Keratinocyte (primary cell): ENCODE results near the gene LACC1. TPM values are rescaled to one million over a fixed set of nuclear protein-coding genes. Genes with fewer than 3 reads are reported as not detected.

Experiments used
- DNase-seq: peaks from one replicate; pipeline ENCODE4 v3.0.0-alpha.2; 2011; ENCODE audit warnings: low read depth, missing footprints, low spot score
- FAIRE-seq: peaks from 2 replicates; lab custom pipeline; 2011; peaks lifted over from hg19 to GRCh38; lab: Jason Lieb, UNC
- H2AFZ ChIP-seq: 2 replicates; pipeline ENCODE4 v1.6.0; 2012; ENCODE audit warnings: low read length, control low read depth, inconsistent platforms; ENCODE audit not compliant: control insufficient read depth
- H3K27ac ChIP-seq: 2 replicates; pipeline ENCODE4 v1.5.1; 2011; ENCODE audit warnings: low read length; ENCODE audit not compliant: control insufficient read depth, insufficient read depth
- H3K27me3 ChIP-seq: 3 replicates; pipeline ENCODE4 v1.6.0; 2011; ENCODE audit warnings: low read length; ENCODE audit not compliant: control insufficient read depth, insufficient read depth; ENCODE audit errors: extremely low read depth
- H3K36me3 ChIP-seq, 2 experiments: 2 replicates in 1 of 2; 3 replicates in 1 of 2; pipeline ENCODE4 v1.5.1; 2011; ENCODE audit warnings: low read length in 2 of 2, mild to moderate bottlenecking in 1 of 2; ENCODE audit not compliant: control insufficient read depth in 2 of 2, insufficient read depth in 2 of 2; ENCODE audit errors: extremely low read depth in 1 of 2
- H3K4me1 ChIP-seq: 3 replicates; pipeline ENCODE4 v1.5.1; 2011; ENCODE audit warnings: low read length; ENCODE audit not compliant: control insufficient read depth, insufficient read depth; ENCODE audit errors: extremely low read depth
- H3K4me2 ChIP-seq: 3 replicates; pipeline ENCODE4 v1.6.0; 2011; ENCODE audit warnings: low read depth, low read length; ENCODE audit not compliant: control insufficient read depth, insufficient read depth; ENCODE audit errors: extremely low read depth
- H3K4me3 ChIP-seq, 3 experiments: fragments of 200-600 bp in 1 of 3; sonication (generic) in 1 of 3; 2 replicates in 2 of 3; 3 replicates in 1 of 3; pipeline ENCODE4 v1.5.1; 2011 to 2016; ENCODE audit warnings: low read length in 3 of 3, mild to moderate bottlenecking in 3 of 3, control low read depth in 2 of 3, inconsistent platforms in 1 of 3, low read depth in 1 of 3, mixed read lengths in 1 of 3, mixed run types in 1 of 3, moderate library complexity in 1 of 3; ENCODE audit not compliant: control insufficient read depth in 2 of 3, insufficient read depth in 2 of 3; ENCODE audit errors: extremely low read depth in 1 of 3
- H3K79me2 ChIP-seq: 2 replicates; pipeline ENCODE4 v1.6.0; 2012; ENCODE audit warnings: low read length; ENCODE audit not compliant: control insufficient read depth, insufficient read depth
- H3K9ac ChIP-seq: 3 replicates; pipeline ENCODE4 v1.6.0; 2011; ENCODE audit warnings: low read length; ENCODE audit not compliant: control insufficient read depth, insufficient read depth; ENCODE audit errors: extremely low read depth
- H3K9me1 ChIP-seq: 3 replicates; pipeline ENCODE4 v1.6.0; 2011; ENCODE audit warnings: low read length; ENCODE audit not compliant: control insufficient read depth, insufficient read depth; ENCODE audit errors: extremely low read depth
- H3K9me3 ChIP-seq: 2 replicates; pipeline ENCODE4 v1.5.1; 2012; ENCODE audit warnings: low read depth, low read length; ENCODE audit not compliant: control insufficient read depth
- H4K20me1 ChIP-seq: 3 replicates; pipeline ENCODE4 v1.6.0; 2011; ENCODE audit warnings: low read length; ENCODE audit not compliant: control insufficient read depth, insufficient read depth; ENCODE audit errors: extremely low read depth
- EZH2 ChIP-seq: IDR thresholded peaks from one replicate; pipeline ENCODE4 v1.6.1; 2012; ENCODE audit warnings: inconsistent platforms, mild to moderate bottlenecking, low read length, moderate library complexity
- dilution Hi-C: fragments of 300-500 bp; cut with MboI; formaldehyde crosslinking; loops from one replicate; pipeline ENCODE4 v1.7.0; 2020; ENCODE audit warnings: low sequenced_read_pairs; ENCODE audit not compliant: extremely low pct_ligation_motif_present
- polyA plus RNA-seq, 5 experiments: library from polyadenylated mRNA; depleted of rRNA in 3 of 5; stranded (reverse) in 3 of 5; stranded (forward) in 1 of 5; unstranded in 1 of 5; fragments of >200 nt; gene quantifications; 1 replicate in 1 of 5; 2 replicates in 3 of 5; 3 replicates in 1 of 5; pipeline versions ENCODE4 v1.2.1 to v1.2.3, GENCODE V29; 2011 to 2012; ENCODE audit warnings: missing spikeins in 2 of 5, low read depth in 1 of 5, low replicate concordance in 1 of 5
- TF ChIP-seq, protein P1 (sequence below), 3 experiments: IDR thresholded peaks in 1 of 3; conservative IDR thresholded peaks in 1 of 3; optimal IDR thresholded peaks in 1 of 3; 2 replicates in 2 of 3; 3 replicates in 1 of 3; pipeline versions ENCODE3 to v1.5.1; 2011; ENCODE audit warnings: low read length in 3 of 3, mild to moderate bottlenecking in 3 of 3, moderate library complexity in 2 of 3, control low read depth in 1 of 3, inconsistent platforms in 1 of 3; ENCODE audit not compliant: insufficient read depth in 2 of 3; ENCODE audit errors: extremely low read depth in 1 of 3

Gene LACC1
- polyA plus RNA-seq, 1 donor (not counting 4 experiments of a cell fraction or from before 2014, with no cell fraction given), result 6.5 TPM

DNA sequence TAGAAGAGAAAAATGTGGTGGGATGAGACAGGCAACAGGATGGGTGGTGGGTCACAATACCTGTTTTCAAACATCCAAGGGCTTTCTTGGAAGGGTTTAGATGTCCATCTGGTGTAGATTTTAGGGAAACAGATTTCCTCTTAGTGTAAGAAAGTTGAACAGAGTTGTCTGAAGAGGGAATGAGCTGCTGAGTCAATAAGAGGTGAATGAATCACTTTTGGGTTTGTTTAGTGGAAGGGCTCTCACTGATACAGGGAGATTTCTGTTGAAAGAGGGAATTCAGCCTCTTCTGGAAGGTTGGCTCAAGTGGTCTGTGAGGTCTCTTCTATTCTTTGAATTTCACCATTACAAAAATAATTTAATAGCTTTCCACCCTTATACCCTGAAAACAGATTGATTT is 54.6 kb downstream of the LACC1 start:
- H3K79me2 ChIP-seq, result no peaks in the 10 kb centered on the region
- no peak overlapping the region for H3K27ac ChIP-seq
- no peaks in the 10 kb centered on the region for H3K9me1 ChIP-seq
- no peak for TF ChIP-seq EZH2
- TF ChIP-seq, protein P1, sequence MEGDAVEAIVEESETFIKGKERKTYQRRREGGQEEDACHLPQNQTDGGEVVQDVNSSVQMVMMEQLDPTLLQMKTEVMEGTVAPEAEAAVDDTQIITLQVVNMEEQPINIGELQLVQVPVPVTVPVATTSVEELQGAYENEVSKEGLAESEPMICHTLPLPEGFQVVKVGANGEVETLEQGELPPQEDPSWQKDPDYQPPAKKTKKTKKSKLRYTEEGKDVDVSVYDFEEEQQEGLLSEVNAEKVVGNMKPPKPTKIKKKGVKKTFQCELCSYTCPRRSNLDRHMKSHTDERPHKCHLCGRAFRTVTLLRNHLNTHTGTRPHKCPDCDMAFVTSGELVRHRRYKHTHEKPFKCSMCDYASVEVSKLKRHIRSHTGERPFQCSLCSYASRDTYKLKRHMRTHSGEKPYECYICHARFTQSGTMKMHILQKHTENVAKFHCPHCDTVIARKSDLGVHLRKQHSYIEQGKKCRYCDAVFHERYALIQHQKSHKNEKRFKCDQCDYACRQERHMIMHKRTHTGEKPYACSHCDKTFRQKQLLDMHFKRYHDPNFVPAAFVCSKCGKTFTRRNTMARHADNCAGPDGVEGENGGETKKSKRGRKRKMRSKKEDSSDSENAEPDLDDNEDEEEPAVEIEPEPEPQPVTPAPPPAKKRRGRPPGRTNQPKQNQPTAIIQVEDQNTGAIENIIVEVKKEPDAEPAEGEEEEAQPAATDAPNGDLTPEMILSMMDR (optimal IDR thresholded peaks at IDR 0.05 in 1 of 3, IDR thresholded peaks at IDR 0.05 in 1 of 3, conservative IDR thresholded peaks at IDR 0.05 in 1 of 3; ENCODE audit: extremely low read depth in 1 of 3, insufficient read depth in 2 of 3, low read length in 3 of 3), result no peak
- no peaks in the 10 kb centered on the region for H3K27me3 ChIP-seq
- H3K36me3 ChIP-seq, result no peaks in the 10 kb centered on the region
- no peak overlapping the region for H3K9ac ChIP-seq
- dilution Hi-C loops, result no loop called here
- H3K4me1 ChIP-seq, result no peaks in the 10 kb centered on the region
- no peak for DNase-seq
- H2AFZ ChIP-seq, result no peak overlapping the region
- FAIRE-seq, result no peak
- H3K9me3 ChIP-seq, result no peaks in the 10 kb centered on the region
- no peak overlapping the region for H3K4me3 ChIP-seq
- no peaks in the 10 kb centered on the region for H4K20me1 ChIP-seq
- no peak overlapping the region for H3K4me2 ChIP-seq

DNA sequence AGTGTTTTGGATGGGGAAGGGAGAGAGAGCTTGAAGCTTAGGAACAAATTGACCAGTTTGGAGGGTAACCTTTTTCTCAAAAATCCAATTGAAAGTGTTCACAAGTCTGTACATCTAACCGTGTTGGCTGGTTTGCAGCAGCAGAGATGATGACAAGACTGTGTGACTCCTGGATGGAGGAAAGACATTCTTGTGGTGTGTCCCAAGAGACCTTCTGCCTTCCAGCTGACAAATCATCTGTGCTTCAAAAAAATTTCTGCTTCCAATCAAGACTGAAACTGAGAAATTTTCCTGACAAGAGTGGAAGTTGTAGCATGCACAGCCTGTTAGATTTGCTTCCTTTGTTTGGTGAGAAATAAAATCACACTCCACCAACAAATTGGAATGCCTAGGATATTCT is 56.2 kb downstream of the LACC1 start:
- FAIRE-seq (no peak), DNase-seq (no peak)
- Histone ChIP-seq H3K9me1 (no peaks in the 10 kb centered on the region), H3K79me2 (no peaks in the 10 kb centered on the region), H2AFZ (no peak overlapping the region), H4K20me1 (no peaks in the 10 kb centered on the region), H3K27me3 (no peaks in the 10 kb centered on the region), H3K36me3 (no peaks in the 10 kb centered on the region), H3K9ac (no peak overlapping the region), H3K4me1 (no peaks in the 10 kb centered on the region), H3K9me3 (no peaks in the 10 kb centered on the region), H3K4me3 (no peak overlapping the region), H3K27ac (no peak overlapping the region), H3K4me2 (no peak overlapping the region)
- no peak for TF ChIP-seq EZH2
- TF ChIP-seq, protein P1 (optimal IDR thresholded peaks at IDR 0.05 in 1 of 3, IDR thresholded peaks at IDR 0.05 in 1 of 3, conservative IDR thresholded peaks at IDR 0.05 in 1 of 3; ENCODE audit: extremely low read depth in 1 of 3, insufficient read depth in 2 of 3, low read length in 3 of 3), result no peak
- dilution Hi-C loops, result no loop called here
